Neural cell (in vitro differentiated cells): ENCODE results near the gene TGFBRAP1. TPM values are rescaled to one million over a fixed set of nuclear protein-coding genes. Genes with fewer than 3 reads are reported as not detected.

Experiments used
- H2AFZ ChIP-seq: fragments of 200-600, 300-800 bp; sonication (generic), shearing (Covaris generic); 2 replicates; pipeline ENCODE4 v1.6.0; 2014; ENCODE audit warnings: low read depth, mild to moderate bottlenecking, antibody characterized with exemption, low read length, moderate library complexity
- H3F3A ChIP-seq: fragments of 200-600 bp; shearing (Covaris generic); 2 replicates; pipeline ENCODE4 v1.6.1; 2016; ENCODE audit warnings: mild to moderate bottlenecking, moderate library complexity, mixed read lengths, antibody characterized with exemption, low read length; ENCODE audit not compliant: insufficient read depth, poor library complexity, severe bottlenecking
- H3K27ac ChIP-seq: fragments of 200-600, 300-800 bp; sonication (generic), shearing (Covaris generic); 2 replicates; pipeline ENCODE4 v1.5.1; 2014; ENCODE audit warnings: mild to moderate bottlenecking, low read length, moderate library complexity
- H3K27me3 ChIP-seq: fragments of 300-800, 200-600 bp; sonication (generic), shearing (Covaris generic); 2 replicates; pipeline ENCODE4 v1.6.0; 2014; ENCODE audit warnings: mild to moderate bottlenecking, low read depth, low read length, moderate library complexity; ENCODE audit not compliant: insufficient read depth
- H3K36me3 ChIP-seq: fragments of 300-800, 200-600 bp; sonication (generic), shearing (Covaris generic); 2 replicates; pipeline ENCODE4 v1.5.1; 2014; ENCODE audit warnings: mild to moderate bottlenecking, antibody characterized with exemption, low read length, moderate library complexity; ENCODE audit not compliant: insufficient read depth
- H3K4me2 ChIP-seq: fragments of 300-800, 200-600 bp; sonication (generic), shearing (Covaris generic); 2 replicates; pipeline ENCODE4 v1.6.0; 2014; ENCODE audit warnings: mild to moderate bottlenecking, low read length
- H3K4me3 ChIP-seq: fragments of 300-800, 200-600 bp; sonication (generic), shearing (Covaris generic); 2 replicates; pipeline ENCODE4 v1.5.1; 2014; ENCODE audit warnings: mild to moderate bottlenecking, low read length, moderate library complexity
- H3K79me2 ChIP-seq: fragments of 200-600 bp; shearing (Covaris generic); replicated peaks from 2 replicates; pipeline ENCODE4 v1.6.0; 2014; ENCODE audit warnings: mild to moderate bottlenecking, low read length, moderate library complexity; ENCODE audit not compliant: insufficient read depth
- H3K9ac ChIP-seq: fragments of 300-800, 200-600 bp; sonication (generic), shearing (Covaris generic); 2 replicates; pipeline ENCODE4 v1.6.1; 2016; ENCODE audit warnings: mild to moderate bottlenecking, low read length, mixed read lengths
- H3K9me2 ChIP-seq: fragments of 200-600 bp; shearing (Covaris generic); 2 replicates; pipeline ENCODE4 v1.6.1; 2016; ENCODE audit warnings: mild to moderate bottlenecking, low read length, mixed read lengths; ENCODE audit not compliant: insufficient read depth
- H3K9me3 ChIP-seq: fragments of 200-600, 300-800 bp; sonication (generic), shearing (Covaris generic); 2 replicates; pipeline ENCODE4 v1.6.1; 2016; ENCODE audit warnings: mild to moderate bottlenecking, mixed run types, low read length, moderate library complexity, mixed read lengths
- H4K20me1 ChIP-seq: fragments of 200-600 bp; shearing (Covaris generic); 2 replicates; pipeline ENCODE4 v1.6.1; 2016; ENCODE audit warnings: mild to moderate bottlenecking, mixed run types; ENCODE audit not compliant: insufficient read depth
- EP300 ChIP-seq: fragments of 450-650 bp; conservative IDR thresholded peaks from 2 replicates; pipeline ENCODE4 v1.6.1; 2014; ENCODE audit warnings: antibody characterized with exemption, mild to moderate bottlenecking, moderate library complexity; ENCODE audit not compliant: poor library complexity, severe bottlenecking
- EZH2 ChIP-seq: fragments of 200-600, 300-800 bp; shearing (Covaris generic), sonication (generic); IDR thresholded peaks from 2 replicates; pipeline ENCODE4 v1.6.1; 2014; ENCODE audit warnings: antibody characterized with exemption, low read length, borderline replicate concordance, mild to moderate bottlenecking; ENCODE audit not compliant: insufficient read depth, poor library complexity, severe bottlenecking
- MXI1 ChIP-seq: fragments of 450-650 bp; conservative IDR thresholded peaks from 2 replicates; pipeline ENCODE4 v1.6.1; 2014; ENCODE audit warnings: antibody characterized with exemption, mild to moderate bottlenecking; ENCODE audit not compliant: poor library complexity, severe bottlenecking
- POLR2AphosphoS5 ChIP-seq: IDR thresholded peaks from 2 replicates; pipeline ENCODE4 v1.6.1; 2012
- RAD21 ChIP-seq: fragments of 450-650 bp; conservative IDR thresholded peaks from 2 replicates; pipeline ENCODE4 v1.6.1; 2014; ENCODE audit warnings: antibody characterized with exemption, mild to moderate bottlenecking, moderate library complexity
- SMC3 ChIP-seq: fragments of 450-650 bp; conservative IDR thresholded peaks from 2 replicates; pipeline ENCODE4 v1.6.1; 2014; ENCODE audit warnings: antibody characterized with exemption, mild to moderate bottlenecking, moderate library complexity; ENCODE audit not compliant: poor library complexity
- TAF1 ChIP-seq: IDR thresholded peaks from 2 replicates; pipeline ENCODE4 v1.6.1; 2012; ENCODE audit warnings: low read depth
- polyA plus RNA-seq: library from polyadenylated mRNA; depleted of rRNA; stranded (reverse); fragments of >200 nt; gene quantifications from 2 replicates; pipeline ENCODE4 v1.2.3, GENCODE V29; 2014
- TF ChIP-seq, protein P1 (sequence below): IDR thresholded peaks from 2 replicates; pipeline ENCODE4 v1.6.1; 2012; ENCODE audit warnings: borderline replicate concordance
- TF ChIP-seq, protein P2 (sequence below): fragments of 450-650 bp; IDR thresholded peaks from 2 replicates; pipeline ENCODE4 v1.5.1; 2014; ENCODE audit warnings: antibody characterized with exemption, mild to moderate bottlenecking, moderate library complexity; ENCODE audit not compliant: poor library complexity, severe bottlenecking

The TGFBRAP1 gene
- polyA plus RNA-seq, 1 donor from 2014 or later: 13.9 TPM

DNA sequence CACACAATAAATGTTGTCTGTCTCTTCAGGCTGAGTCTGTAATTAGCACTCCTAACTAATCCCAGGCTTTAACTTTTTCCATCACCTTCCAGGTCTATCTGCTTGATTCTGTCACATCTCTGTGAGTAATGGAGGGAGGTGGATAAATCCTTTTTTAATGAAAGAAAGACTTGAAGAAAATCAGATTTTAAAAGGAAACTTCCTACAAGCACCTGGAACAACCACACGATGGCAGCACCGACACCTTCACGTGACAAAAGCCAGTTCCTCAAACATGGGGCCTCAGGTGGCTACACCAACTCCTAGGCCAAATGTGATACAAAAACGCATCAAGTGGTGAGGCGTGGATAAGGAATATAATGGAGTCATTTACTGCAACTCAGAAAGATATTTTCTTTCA lies 41.8 kb downstream of the TGFBRAP1 start:
- TF ChIP-seq, protein P1, sequence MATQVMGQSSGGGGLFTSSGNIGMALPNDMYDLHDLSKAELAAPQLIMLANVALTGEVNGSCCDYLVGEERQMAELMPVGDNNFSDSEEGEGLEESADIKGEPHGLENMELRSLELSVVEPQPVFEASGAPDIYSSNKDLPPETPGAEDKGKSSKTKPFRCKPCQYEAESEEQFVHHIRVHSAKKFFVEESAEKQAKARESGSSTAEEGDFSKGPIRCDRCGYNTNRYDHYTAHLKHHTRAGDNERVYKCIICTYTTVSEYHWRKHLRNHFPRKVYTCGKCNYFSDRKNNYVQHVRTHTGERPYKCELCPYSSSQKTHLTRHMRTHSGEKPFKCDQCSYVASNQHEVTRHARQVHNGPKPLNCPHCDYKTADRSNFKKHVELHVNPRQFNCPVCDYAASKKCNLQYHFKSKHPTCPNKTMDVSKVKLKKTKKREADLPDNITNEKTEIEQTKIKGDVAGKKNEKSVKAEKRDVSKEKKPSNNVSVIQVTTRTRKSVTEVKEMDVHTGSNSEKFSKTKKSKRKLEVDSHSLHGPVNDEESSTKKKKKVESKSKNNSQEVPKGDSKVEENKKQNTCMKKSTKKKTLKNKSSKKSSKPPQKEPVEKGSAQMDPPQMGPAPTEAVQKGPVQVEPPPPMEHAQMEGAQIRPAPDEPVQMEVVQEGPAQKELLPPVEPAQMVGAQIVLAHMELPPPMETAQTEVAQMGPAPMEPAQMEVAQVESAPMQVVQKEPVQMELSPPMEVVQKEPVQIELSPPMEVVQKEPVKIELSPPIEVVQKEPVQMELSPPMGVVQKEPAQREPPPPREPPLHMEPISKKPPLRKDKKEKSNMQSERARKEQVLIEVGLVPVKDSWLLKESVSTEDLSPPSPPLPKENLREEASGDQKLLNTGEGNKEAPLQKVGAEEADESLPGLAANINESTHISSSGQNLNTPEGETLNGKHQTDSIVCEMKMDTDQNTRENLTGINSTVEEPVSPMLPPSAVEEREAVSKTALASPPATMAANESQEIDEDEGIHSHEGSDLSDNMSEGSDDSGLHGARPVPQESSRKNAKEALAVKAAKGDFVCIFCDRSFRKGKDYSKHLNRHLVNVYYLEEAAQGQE: no peak
- no peak for TF ChIP-seq EP300
- no peak for TF ChIP-seq SMC3
- no peak for TF ChIP-seq POLR2AphosphoS5
- peak; percentile 19 for TF ChIP-seq RAD21
- no peak for TF ChIP-seq MXI1
- no peak for TF ChIP-seq EZH2
- TF ChIP-seq, protein P2, sequence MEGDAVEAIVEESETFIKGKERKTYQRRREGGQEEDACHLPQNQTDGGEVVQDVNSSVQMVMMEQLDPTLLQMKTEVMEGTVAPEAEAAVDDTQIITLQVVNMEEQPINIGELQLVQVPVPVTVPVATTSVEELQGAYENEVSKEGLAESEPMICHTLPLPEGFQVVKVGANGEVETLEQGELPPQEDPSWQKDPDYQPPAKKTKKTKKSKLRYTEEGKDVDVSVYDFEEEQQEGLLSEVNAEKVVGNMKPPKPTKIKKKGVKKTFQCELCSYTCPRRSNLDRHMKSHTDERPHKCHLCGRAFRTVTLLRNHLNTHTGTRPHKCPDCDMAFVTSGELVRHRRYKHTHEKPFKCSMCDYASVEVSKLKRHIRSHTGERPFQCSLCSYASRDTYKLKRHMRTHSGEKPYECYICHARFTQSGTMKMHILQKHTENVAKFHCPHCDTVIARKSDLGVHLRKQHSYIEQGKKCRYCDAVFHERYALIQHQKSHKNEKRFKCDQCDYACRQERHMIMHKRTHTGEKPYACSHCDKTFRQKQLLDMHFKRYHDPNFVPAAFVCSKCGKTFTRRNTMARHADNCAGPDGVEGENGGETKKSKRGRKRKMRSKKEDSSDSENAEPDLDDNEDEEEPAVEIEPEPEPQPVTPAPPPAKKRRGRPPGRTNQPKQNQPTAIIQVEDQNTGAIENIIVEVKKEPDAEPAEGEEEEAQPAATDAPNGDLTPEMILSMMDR: peak; percentile 43
- TF ChIP-seq TAF1: no peak
- H3K27ac ChIP-seq: no peak overlapping the region

DNA sequence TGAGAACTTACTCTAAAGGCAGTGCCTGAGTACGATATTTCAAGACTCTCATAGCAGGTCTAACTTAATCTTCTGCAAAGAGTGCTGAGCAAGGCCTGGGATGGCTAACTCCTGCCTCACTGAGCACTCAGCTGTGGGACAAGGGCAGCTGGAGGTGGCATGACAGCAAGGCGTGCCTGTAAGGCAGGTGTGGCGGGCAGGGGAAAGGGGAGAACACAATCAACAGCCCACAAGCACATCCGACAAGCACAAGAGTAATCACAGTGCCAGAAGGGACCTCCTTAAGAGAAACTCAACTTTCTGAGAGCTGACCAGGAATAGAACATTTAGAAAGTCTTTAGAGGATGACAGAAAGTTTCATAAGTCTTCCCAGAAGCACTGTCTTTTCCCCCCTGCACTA lies 46.0 kb downstream of the TGFBRAP1 start:
- H2AFZ ChIP-seq: no peak overlapping the region
- H3K4me3 ChIP-seq: no peak overlapping the region
- TF ChIP-seq TAF1 (no peak), POLR2AphosphoS5 (no peak), RAD21 (no peak), SMC3 (no peak), EZH2 (no peak), MXI1 (no peak), EP300 (no peak)
- TF ChIP-seq, protein P1: no peak
- TF ChIP-seq, protein P2: no peak
- H4K20me1 ChIP-seq: no peaks in the 10 kb centered on the region
- no peak overlapping the region for H3K4me2 ChIP-seq
- no peaks in the 10 kb centered on the region for H3K36me3 ChIP-seq
- no peaks in the 10 kb centered on the region for H3K27me3 ChIP-seq
- no peaks in the 10 kb centered on the region for H3K9me3 ChIP-seq
- H3K9me2 ChIP-seq: no peaks in the 10 kb centered on the region
- no peak overlapping the region for H3K9ac ChIP-seq
- no peaks in the 10 kb centered on the region for H3K79me2 ChIP-seq
- H3F3A ChIP-seq: no peaks in the 10 kb centered on the region
- no peak overlapping the region for H3K27ac ChIP-seq

More for the DNA sequence above, 41.8 kb downstream of the TGFBRAP1 start:
- no peaks in the 10 kb centered on the region for H3K79me2 ChIP-seq
- no peaks in the 10 kb centered on the region for H3F3A ChIP-seq
- H3K36me3 ChIP-seq: peaks cover 8% of the 10 kb centered on the region
- H3K9ac ChIP-seq: no peak overlapping the region
- no peak overlapping the region for H3K4me3 ChIP-seq
- H3K9me2 ChIP-seq: no peaks in the 10 kb centered on the region
- H2AFZ ChIP-seq: no peak overlapping the region
- no peaks in the 10 kb centered on the region for H3K27me3 ChIP-seq
- H4K20me1 ChIP-seq: no peaks in the 10 kb centered on the region
- H3K4me2 ChIP-seq: no peak overlapping the region
- no peaks in the 10 kb centered on the region for H3K9me3 ChIP-seq
